ENCODE measurements around the gene EMSY.

Gene EMSY

DNA sequence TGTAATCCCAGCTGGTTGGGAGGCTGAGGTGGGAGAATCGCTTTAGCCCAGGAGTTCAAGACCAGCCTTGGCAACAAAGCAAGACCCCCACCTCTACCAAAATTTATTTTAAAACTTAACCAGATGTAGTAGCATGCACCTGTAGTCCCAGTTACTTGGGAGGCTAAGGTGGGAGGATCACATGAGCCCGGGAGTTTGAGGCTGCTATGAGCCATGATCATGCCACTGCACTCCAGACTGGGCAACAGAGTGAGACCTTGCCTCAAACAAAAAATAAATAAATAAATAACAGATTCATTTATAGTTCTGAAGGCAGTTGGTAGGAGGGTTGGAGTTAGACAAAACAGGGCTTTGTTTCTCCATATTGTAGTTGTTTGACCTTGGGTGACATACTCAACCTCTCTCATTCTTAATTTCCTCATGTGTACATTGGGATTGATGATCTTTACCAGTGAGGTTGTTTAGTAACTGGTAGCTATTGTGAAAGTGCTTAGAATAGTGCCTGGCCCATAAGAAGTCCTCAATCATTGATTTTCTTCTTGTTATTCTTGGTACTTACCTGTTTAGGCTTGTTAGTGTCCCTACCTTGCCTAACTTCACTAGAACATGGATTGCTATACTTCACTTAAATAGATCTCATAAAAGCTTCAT is 79.1 kb downstream of the EMSY start:
- DNase-seq, result no peak

DNA sequence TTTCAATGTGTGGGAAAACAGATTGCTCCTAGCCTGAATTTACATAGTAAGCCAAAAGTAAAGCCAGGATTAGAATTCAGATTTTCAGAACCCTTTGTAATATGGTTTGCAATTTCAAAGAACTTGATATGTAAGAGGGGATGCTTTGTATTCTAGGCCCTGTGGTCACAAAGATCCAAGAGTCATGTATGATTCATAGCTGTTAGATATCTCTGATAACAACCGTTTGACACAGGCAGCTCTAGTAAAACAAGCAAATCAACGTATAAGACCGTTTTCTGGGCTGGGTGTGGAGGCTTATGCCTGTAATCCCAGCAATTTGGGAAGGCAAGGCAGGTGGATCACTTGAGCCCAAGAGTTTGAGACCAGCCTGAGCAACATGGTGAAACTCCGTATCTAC is 79.6 kb downstream of the EMSY start:
- no peak for DNase-seq

GRCh38 chr11:76524919-76525318 is 80.1 kb downstream of the EMSY start:
- DNase-seq, result peak; percentile 23

- no peak for DNase-seq
Observed at GRCh38 chr11:76526878-76527277, 82.1 kb downstream of the EMSY start.

DNA sequence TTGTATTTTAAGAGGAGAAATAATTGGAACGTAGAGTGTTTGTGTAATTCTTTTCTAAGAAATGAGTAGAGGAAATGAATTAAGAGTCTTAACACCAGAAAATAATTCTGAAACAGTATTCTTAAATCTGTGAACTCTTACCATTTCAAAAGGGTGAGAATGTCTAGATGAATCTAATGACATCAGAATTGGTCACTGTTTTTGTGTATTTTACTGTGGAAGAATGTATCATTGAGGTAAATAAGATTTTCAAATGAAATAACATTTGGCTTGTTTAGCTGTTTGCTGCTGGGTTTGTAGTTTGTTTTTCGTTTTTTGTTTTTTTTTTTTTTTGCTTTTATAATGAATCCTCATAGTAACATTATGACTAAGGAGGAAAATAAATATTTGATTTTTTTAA is 97.6 kb downstream of the EMSY start:
- DNase-seq, result no peak

DNA sequence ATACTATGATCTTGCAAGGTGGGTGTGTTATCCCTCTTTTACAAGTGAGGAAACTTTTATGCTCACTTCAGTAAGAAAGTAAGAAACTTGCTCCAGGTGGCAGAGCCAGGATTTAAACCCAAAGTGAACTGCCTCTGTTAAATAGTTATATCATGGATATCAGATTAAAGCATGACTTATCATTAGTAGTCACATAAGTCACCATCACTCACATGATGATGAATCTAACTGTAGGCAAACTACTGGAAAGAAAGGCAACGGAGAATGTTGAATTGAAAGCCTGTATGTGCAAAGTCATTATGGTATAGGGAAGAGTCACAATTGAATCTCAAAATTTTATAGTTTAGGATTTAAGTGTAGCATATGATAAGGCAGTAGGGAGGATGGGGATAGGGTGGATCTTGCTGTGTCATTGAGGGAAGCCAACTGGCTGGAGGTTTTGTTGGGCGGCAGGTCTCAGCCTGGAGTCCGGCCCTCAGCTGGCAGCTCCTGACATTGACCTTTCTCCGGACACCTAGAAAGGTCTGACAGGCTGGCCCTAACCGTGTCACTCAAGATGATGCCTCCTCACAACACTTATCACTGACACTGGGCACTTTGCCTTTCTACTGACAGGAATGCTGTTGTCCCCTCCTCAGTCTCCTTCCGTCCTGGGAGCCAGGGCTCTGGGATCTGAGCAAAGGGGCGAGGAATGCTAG is 98.3 kb downstream of the EMSY start:
- no peak for DNase-seq

GRCh38 chr11:76550781-76551180 is 106.0 kb downstream of the EMSY start:
- no peak for DNase-seq

DNA sequence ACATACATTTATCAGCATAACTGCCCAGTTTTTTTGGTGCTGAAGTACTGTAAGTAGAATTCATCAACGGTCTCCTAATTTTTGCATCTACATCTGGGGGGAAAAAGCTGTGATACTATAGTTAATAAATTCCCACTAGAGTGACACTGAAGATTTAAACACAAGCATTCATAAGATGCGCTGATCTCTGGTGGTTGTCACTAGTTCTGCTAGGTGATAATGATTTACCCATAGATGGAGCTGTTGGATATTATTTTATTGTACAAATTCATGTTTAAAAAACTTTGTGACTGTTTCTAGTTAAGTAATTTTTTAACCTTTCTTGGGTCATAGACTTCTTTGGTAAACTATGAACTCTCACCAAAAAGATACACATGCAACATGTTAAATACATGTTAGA is 106.6 kb downstream of the EMSY start:
- DNase-seq, result no peak

DNA sequence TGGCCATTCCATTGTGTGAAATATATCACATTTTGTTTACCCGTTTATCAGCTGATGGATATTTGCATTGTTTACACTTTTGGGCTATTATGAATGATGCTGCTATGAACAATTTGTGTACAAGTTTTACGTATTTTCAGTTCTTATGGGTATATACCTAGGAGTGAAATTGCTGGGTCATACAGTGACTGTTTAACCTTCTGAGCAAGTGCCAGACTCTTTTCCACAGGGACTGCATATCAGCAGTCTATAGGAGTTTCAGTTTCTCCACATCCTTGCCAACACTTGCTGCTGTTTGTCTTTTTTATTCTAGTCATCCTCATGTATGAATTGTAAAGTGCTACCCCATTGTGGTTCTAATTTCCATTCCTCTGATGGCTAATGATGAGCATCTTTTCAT is 108.2 kb downstream of the EMSY start:
- DNase-seq, result no peak

DNA sequence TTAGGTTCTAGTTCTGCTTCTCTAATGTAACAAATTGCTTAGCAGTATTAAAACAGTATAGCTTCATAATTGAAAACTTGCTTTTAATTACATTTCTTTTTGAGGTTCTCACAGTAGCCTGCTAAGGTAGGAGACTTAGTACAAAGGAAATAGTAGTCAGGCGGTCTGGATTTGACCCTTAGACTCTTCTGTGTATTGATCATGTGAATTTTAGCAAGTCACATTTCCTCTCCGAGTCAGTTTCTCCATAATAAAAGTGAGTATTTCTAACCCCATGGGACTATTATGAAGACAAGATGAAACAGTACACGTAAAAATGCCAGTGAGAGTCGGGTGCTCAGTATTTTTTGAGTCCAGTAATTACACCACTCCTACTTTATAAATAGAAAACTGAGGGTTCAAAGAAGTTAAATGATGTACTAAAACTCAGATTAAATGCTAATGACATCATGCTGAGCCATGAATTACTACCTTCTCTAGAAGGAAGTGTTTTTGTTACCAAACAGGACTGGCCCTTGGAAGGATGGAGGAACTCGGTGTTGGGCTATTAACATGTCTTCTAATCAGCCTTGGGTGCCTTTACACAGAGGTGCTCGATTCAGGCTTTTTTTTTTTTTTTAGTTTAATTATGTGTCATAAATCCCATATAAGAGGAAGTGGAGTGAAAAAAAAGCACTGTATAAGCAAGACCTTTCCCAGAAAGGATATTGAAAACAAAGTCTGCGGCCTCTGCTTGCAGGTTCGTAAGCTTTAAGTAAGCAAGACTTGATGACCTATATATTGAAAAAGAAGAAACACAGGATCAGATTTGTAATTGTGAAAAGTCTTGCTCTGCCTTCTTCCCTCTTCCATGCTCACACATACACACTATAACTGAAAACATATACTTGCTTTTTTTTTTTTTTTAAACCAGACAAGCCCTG is 109.0 kb downstream of the EMSY start:
- no peak for DNase-seq

- DNase-seq, result no peak
Observed at GRCh38 chr11:76554767-76555166, 109.9 kb downstream of the EMSY start.

DNA sequence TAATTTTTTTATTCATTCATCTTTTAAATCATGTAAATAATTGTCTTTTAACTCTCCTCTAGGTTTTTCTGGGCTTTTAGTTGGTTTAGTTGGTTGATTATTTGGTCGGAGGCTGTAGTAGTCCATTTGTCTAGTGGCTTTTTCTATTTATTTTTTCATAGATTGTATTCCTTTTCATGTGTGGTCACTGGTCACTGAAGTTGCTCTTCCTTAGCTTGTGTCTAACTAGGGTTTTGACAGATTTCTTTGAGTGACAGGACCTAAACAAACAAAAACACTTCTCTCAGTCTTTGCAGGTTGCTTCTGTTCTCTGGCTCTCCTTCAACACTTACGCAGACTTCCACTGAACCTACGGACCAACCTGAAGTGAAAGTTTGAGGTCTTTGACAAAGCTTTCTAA is 112.6 kb downstream of the EMSY start:
- DNase-seq, result no peak

DNA sequence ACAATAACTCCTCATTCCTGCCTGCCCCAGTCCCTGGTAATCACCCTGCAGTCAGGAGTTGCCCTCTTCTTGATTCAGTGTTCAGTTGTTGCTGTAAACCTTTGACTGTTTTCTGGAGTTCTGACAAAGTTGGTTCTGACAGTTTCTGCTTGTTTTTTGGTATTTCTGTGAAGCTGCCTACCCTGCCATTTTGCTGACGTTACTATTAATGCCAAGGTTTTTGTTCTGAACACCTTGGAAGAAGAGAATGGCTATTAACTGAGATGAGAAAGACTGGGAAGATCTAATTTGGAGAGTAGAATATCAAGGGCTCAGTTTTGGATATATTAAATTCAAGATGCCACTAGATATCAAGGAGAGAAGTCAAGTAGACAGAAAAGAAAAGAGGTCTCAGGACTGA is 113.7 kb downstream of the EMSY start:
- no peak for DNase-seq

GRCh38 chr11:76558891-76559290 is 114.1 kb downstream of the EMSY start:
- no peak for DNase-seq

DNA sequence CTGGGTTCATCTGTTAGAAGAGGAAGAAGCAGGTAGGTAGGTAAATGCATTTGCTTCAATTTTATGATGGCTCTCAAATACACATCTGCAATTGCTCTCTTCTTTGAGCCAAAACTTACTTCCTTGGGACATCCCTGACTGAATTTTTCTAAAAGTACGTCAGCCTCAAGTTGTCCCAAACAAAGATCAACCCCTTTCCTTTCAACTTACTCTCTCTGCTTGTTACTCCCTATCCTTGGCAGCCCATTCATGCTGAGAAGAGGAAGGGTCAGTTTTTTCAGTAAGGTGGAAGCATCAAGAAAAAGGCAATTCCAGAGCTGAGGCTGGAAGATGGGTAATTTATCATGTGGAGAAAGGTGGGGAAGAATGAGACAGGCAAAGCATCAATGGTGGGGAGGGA is 114.5 kb downstream of the EMSY start:
- DNase-seq, result no peak

- no peak for DNase-seq
Observed at GRCh38 chr11:76560219-76560618, 115.4 kb downstream of the EMSY start.

DNA sequence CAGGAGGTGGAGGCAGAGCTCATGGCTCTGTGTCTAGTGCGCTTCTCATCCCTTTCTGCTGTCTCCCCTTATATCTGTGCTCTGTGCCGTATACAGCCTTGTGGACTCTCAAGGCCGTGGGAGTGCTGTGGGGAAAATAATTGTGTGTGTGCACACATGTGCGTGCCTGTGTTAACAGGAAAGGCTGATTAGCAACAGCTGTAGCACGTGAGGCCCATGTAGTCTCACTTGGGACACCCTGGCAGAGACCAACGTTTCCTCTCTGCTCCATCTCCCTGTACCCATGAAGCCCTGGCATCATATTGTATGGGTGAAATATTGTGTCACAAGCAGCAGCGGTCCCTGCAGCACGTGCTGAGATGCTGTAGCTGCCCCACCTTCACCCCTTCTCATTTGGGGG is 116.4 kb downstream of the EMSY start:
- DNase-seq, result no peak

DNA sequence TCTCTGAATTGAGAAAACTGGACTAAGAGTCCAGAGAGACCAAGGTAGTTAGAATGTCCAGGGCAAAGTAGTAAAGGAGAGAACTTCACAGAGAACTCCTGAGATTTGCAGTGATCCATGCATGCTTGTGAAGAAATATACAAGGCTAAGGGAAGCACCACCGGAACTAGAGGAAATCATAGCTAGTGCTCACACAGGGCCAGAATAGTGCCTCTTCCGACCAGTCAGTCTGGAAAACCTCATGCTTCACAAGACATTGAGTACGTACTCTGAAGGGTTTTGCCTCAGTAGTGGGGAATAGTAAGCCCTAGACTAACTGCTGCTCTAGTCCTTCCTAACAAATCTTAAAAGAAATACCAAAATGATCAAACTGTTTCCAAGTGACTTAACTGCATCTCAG is 117.7 kb downstream of the EMSY start:
- no peak for DNase-seq

GRCh38 chr11:76564364-76564763 is 119.5 kb downstream of the EMSY start:
- DNase-seq, result no peak

DNA sequence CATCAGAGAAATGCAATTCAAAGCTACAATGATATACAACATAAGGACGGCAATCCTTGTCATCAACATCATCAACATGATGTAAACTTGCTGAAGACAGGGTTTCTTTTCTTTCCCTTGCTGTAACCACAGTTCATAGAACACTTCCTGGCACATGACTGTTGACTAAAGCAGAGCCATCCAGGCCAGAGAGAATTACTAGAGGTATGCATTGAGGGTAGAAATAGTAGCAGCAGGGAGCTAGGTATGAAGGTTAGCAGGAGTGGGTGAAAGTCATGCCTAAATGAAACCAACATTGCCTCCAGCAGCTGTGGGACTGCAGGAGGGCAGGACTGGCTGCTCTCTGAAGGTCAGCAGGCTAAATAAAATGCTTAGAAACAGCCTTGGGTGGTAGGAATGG is 122.0 kb downstream of the EMSY start:
- DNase-seq, result no peak

DNA sequence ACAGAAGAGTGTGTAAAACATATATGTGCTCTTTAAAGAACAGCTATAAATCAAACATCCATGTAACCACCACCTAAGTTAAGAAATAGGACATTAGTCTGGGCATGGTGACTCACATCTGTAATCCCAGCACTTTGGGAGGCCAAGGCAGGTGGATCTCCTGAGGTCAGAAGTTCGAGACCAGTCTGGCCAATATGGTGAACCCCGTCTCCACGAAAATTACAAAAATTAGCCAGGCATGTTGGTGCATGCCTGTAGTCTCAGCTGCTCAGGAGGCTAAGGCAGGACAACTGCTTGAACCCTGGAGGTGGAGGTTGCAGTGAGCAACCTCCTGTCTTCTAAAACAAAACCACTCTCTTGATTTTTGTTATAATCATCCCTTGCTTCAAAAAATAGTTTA is 122.4 kb downstream of the EMSY start:
- DNase-seq, result no peak

DNA sequence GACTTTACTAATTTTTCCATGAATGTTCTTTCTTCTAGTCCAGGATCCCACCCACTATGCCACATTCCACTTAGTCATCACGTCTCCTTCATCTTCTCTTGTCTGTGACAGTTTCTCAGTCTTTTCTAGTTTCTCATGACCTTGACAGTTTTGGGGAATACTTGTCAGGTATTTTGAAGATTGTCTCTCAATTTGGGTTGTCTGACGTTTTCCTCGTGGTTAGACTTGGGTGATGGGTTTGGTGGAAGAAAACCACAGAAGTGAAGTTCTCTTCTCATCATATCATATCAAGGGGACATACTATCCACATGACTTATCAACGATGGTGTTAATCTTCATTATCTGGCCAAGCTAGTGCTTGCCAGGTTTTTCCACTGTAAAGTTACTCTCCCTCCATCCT is 123.3 kb downstream of the EMSY start:
- no peak for DNase-seq

DNA sequence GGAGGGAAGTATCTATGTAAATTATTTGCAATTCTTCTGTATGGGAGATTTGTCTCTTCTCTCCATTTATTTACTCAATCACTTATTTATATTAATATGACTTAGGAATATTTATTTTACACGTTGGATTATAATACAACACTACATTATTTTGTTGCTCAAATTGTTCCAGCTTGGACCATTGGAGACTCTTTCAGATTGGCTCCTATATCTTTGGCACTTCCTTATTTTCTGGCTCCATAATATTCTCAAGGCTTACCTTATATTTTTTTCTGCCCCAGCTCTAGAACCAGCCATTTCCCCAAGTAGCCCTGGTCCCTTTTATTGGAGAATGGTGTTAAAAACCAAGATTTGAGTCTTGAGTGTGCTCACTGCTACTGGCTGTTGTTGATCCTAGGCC is 123.8 kb downstream of the EMSY start:
- DNase-seq, result no peak
